Liver (tissue), 9 donors: ENCODE measurements around the gene PIEZO1. TPM values are rescaled to one million over a fixed set of nuclear protein-coding genes. Genes with fewer than 3 reads are reported as not detected.

Source experiments
- DNase-seq: peaks from one replicate; pipeline ENCODE4 v3.0.0-alpha.2; 2017; ENCODE audit warnings: low spot score
- H3K27ac ChIP-seq, 2 donors: one replicate each; pipeline ENCODE4 v1.7.0; 2013; ENCODE audit warnings: inconsistent platforms in 2 of 2, low read length in 2 of 2, control low read depth in 1 of 2, low read depth in 1 of 2, mild to moderate bottlenecking in 1 of 2
- H3K27me3 ChIP-seq, 4 donors: one replicate each; pipeline versions ENCODE4 v1.6.1 to v1.7.0; 2013; ENCODE audit warnings: low read length in 3 of 4, inconsistent platforms in 1 of 4, mild to moderate bottlenecking in 1 of 4, moderate library complexity in 1 of 4; ENCODE audit not compliant: control insufficient read depth in 4 of 4, insufficient read depth in 4 of 4
- H3K36me3 ChIP-seq, 4 donors: one replicate each; pipeline versions ENCODE4 v1.6.1 to v1.7.0; 2013; ENCODE audit warnings: low read length in 3 of 4, mild to moderate bottlenecking in 3 of 4, low read depth in 1 of 4, moderate library complexity in 1 of 4; ENCODE audit not compliant: control insufficient read depth in 4 of 4, insufficient read depth in 3 of 4
- H3K4me1 ChIP-seq, 4 donors: one replicate each; pipeline versions ENCODE4 v1.6.1 to v1.7.0; 2013; ENCODE audit warnings: low read length in 3 of 4, mild to moderate bottlenecking in 3 of 4, moderate library complexity in 1 of 4; ENCODE audit not compliant: control insufficient read depth in 4 of 4, insufficient read depth in 4 of 4
- H3K4me3 ChIP-seq, 3 donors: one replicate each; pipeline versions ENCODE4 v1.6.1 to v1.7.0; 2013; ENCODE audit warnings: low read length in 3 of 3, control low read depth in 1 of 3, low read depth in 1 of 3, mild to moderate bottlenecking in 1 of 3
- H3K9ac ChIP-seq, 2 donors: one replicate each; pipeline ENCODE4 v1.7.0; 2013; ENCODE audit warnings: low read length in 2 of 2, mild to moderate bottlenecking in 2 of 2, moderate library complexity in 2 of 2, control low read depth in 1 of 2, low read depth in 1 of 2
- H3K9me3 ChIP-seq, 4 donors: one replicate each; pipeline versions ENCODE4 v1.6.1 to v1.7.0; 2013; ENCODE audit warnings: low read length in 3 of 4; ENCODE audit not compliant: control insufficient read depth in 4 of 4
- ATF3 ChIP-seq: IDR thresholded peaks from 2 replicates; pipeline ENCODE4 v1.6.1; 2016; ENCODE audit warnings: antibody characterized with exemption
- CTCF ChIP-seq: fragments of 150-350 bp; IDR thresholded peaks from 2 replicates; pipeline ENCODE4 v1.5.1; 2017; ENCODE audit warnings: improper control_type of control experiment, low read depth, low read length; ENCODE audit not compliant: missing input control
- EGR1 ChIP-seq, 2 donors: IDR thresholded peaks; 2 replicates each; pipeline ENCODE4 v1.6.1; 2016 to 2018; ENCODE audit warnings: antibody characterized with exemption in 2 of 2, low read depth in 2 of 2
- FOXA1 ChIP-seq: IDR thresholded peaks from 2 replicates; pipeline ENCODE4 v1.6.1; 2016; ENCODE audit warnings: antibody characterized with exemption
- FOXA2 ChIP-seq: IDR thresholded peaks from 2 replicates; pipeline ENCODE4 v1.6.1; 2016; ENCODE audit warnings: antibody characterized with exemption
- GABPA ChIP-seq, 2 donors: IDR thresholded peaks in 1 of 2; conservative IDR thresholded peaks in 1 of 2; 2 replicates each; pipeline ENCODE4 v1.6.1; 2016; ENCODE audit warnings: antibody characterized with exemption in 2 of 2, mild to moderate bottlenecking in 1 of 2, moderate library complexity in 1 of 2
- HNF4A ChIP-seq, 2 donors: conservative IDR thresholded peaks; 2 replicates each; pipeline ENCODE4 v1.6.1; 2016; ENCODE audit warnings: antibody characterized with exemption in 2 of 2, mild to moderate bottlenecking in 2 of 2
- HNF4G ChIP-seq: IDR thresholded peaks from 2 replicates; pipeline ENCODE4 v1.6.1; 2016; ENCODE audit warnings: antibody characterized with exemption
- JUND ChIP-seq, 2 donors: IDR thresholded peaks; 2 replicates each; pipeline ENCODE4 v1.6.1; 2016; ENCODE audit warnings: antibody characterized with exemption in 2 of 2
- MAX ChIP-seq: IDR thresholded peaks from 2 replicates; pipeline ENCODE4 v1.6.1; 2016; ENCODE audit warnings: antibody characterized with exemption
- NR2F2 ChIP-seq: IDR thresholded peaks from 2 replicates; pipeline ENCODE4 v1.6.1; 2016; ENCODE audit warnings: antibody characterized with exemption
- RAD21 ChIP-seq, 2 donors: IDR thresholded peaks; 2 replicates each; pipeline ENCODE4 v1.6.1; 2016; ENCODE audit warnings: antibody characterized with exemption in 2 of 2, mild to moderate bottlenecking in 2 of 2
- REST ChIP-seq: IDR thresholded peaks from 2 replicates; pipeline ENCODE4 v1.6.1; 2016; ENCODE audit warnings: antibody characterized with exemption, mild to moderate bottlenecking
- RXRA ChIP-seq, 2 donors: IDR thresholded peaks; 2 replicates each; pipeline ENCODE4 v1.6.1; 2017 to 2018; ENCODE audit warnings: antibody characterized with exemption in 2 of 2, mild to moderate bottlenecking in 1 of 2
- TAF1 ChIP-seq: conservative IDR thresholded peaks from 2 replicates; pipeline ENCODE4 v1.6.1; 2016; ENCODE audit warnings: antibody characterized with exemption, mild to moderate bottlenecking
- YY1 ChIP-seq: IDR thresholded peaks from 2 replicates; pipeline ENCODE4 v1.6.1; 2016; ENCODE audit warnings: antibody characterized with exemption, mild to moderate bottlenecking
- WGBS: extraction: QIAGEN DNeasy Blood & Tissue Kit; methylation state at CpG from one replicate; pipeline ENCODE4 v1.1.7; 2013; 5-methylcytosine and 5-hydroxymethylcytosine counted together
- polyA plus RNA-seq, 2 donors: library from polyadenylated mRNA; stranded (reverse) in 1 of 2; unstranded in 1 of 2; fragments of 200-250 nt in 1 of 2; fragments of >200 nt in 1 of 2; fragmentation: Nextera tagmentation in 1 of 2; extraction: Ambion mirVana in 1 of 2; gene quantifications; one replicate each; pipeline versions ENCODE4 v1.2.1 to v1.2.3, GENCODE V29; 2013 to 2015
- total RNA-seq, 2 donors: library from RNA; depleted of rRNA; stranded (reverse); fragments of >200 nt; gene quantifications; one replicate each; pipeline ENCODE4 v1.2.3, GENCODE V29; 2014
- donor health status: healthy.
- donor health status: healthy.
- donor health status: healthy.
- donor health status: healthy.
- donor health status: healthy.

Gene PIEZO1
- total and polyA plus RNA-seq, 4 donors, result 15.3 to 74.7 (median 59.2) TPM

GRCh38 chr16:88816736-88817535, 31.9 kb upstream of the PIEZO1 start:
- no peak for DNase-seq
- Histone ChIP-seq H3K27ac (no peak overlapping the region), H3K9ac (no peak overlapping the region), H3K27me3 (no peaks in the 10 kb centered on the region), H3K36me3 (peaks cover 0 to 7% (median 1%) of the 10 kb centered on the region in 4 donors), H3K4me3 (no peak overlapping the region), H3K4me1 (peaks cover 0 to 7% (median 5%) of the 10 kb centered on the region in 4 donors), H3K9me3 (no peaks in the 10 kb centered on the region)
- TF ChIP-seq EGR1 (IDR thresholded peaks at IDR 0.05; ENCODE audit: low read depth in 2 of 2), result no peak
- no peak for TF ChIP-seq FOXA2
- TF ChIP-seq ATF3, result no peak
- TF ChIP-seq MAX, result no peak
- TF ChIP-seq CTCF, result no peak
- no peak for TF ChIP-seq RXRA (IDR thresholded peaks at IDR 0.05)
- no peak for TF ChIP-seq YY1
- TF ChIP-seq REST, result no peak
- TF ChIP-seq JUND (IDR thresholded peaks at IDR 0.05), result no peak
- TF ChIP-seq FOXA1, result no peak
- no peak for TF ChIP-seq HNF4A (conservative IDR thresholded peaks at IDR 0.05)
- no peak for TF ChIP-seq HNF4G
- TF ChIP-seq TAF1, result no peak
- TF ChIP-seq RAD21 (IDR thresholded peaks at IDR 0.05), result no peak
- no peak for TF ChIP-seq GABPA (IDR thresholded peaks at IDR 0.05 in 1 of 2, conservative IDR thresholded peaks at IDR 0.05 in 1 of 2)
- 91% methylated on average over 41 of the region's 41 CpGs for WGBS

GRCh38 chr16:88815901-88816589, 31.0 kb upstream of the PIEZO1 start:
- H3K9me3 ChIP-seq, result no peaks in the 10 kb centered on the region
- H3K27me3 ChIP-seq, result no peaks in the 10 kb centered on the region
- WGBS, result 57% methylated on average over 19 of the region's 19 CpGs
- peak; percentile 61 for DNase-seq
- no peak overlapping the region for H3K4me3 ChIP-seq
- H3K36me3 ChIP-seq, result peaks cover 0 to 2% (median under 1%) of the 10 kb centered on the region in 4 donors
- no peak overlapping the region for H3K27ac ChIP-seq
- peaks cover 0 to 11% (median 6%) of the 10 kb centered on the region in 4 donors for H3K4me1 ChIP-seq
- TF ChIP-seq CTCF (peak; percentile 68), RXRA (IDR thresholded peaks at IDR 0.05) (no peak), NR2F2 (no peak), HNF4G (no peak), ATF3 (no peak), GABPA (IDR thresholded peaks at IDR 0.05 in 1 of 2, conservative IDR thresholded peaks at IDR 0.05 in 1 of 2) (no peak), RAD21 (IDR thresholded peaks at IDR 0.05) (peak; percentile 73 to 90)
- no peak overlapping the region for H3K9ac ChIP-seq
